Liver (tissue), 9 donors: ENCODE measurements around the gene CRADD. TPM values are rescaled to one million over a fixed set of nuclear protein-coding genes. Genes with fewer than 3 reads are reported as not detected.

Source experiments
- DNase-seq: peaks from one replicate; pipeline ENCODE4 v3.0.0-alpha.2; 2017; ENCODE audit warnings: low spot score
- H3K27ac ChIP-seq, 2 donors: one replicate each; pipeline ENCODE4 v1.7.0; 2013; ENCODE audit warnings: inconsistent platforms in 2 of 2, low read length in 2 of 2, control low read depth in 1 of 2, low read depth in 1 of 2, mild to moderate bottlenecking in 1 of 2
- H3K27me3 ChIP-seq, 4 donors: one replicate each; pipeline versions ENCODE4 v1.6.1 to v1.7.0; 2013; ENCODE audit warnings: low read length in 3 of 4, inconsistent platforms in 1 of 4, mild to moderate bottlenecking in 1 of 4, moderate library complexity in 1 of 4; ENCODE audit not compliant: control insufficient read depth in 4 of 4, insufficient read depth in 4 of 4
- H3K36me3 ChIP-seq, 4 donors: one replicate each; pipeline versions ENCODE4 v1.6.1 to v1.7.0; 2013; ENCODE audit warnings: low read length in 3 of 4, mild to moderate bottlenecking in 3 of 4, low read depth in 1 of 4, moderate library complexity in 1 of 4; ENCODE audit not compliant: control insufficient read depth in 4 of 4, insufficient read depth in 3 of 4
- H3K4me1 ChIP-seq, 4 donors: one replicate each; pipeline versions ENCODE4 v1.6.1 to v1.7.0; 2013; ENCODE audit warnings: low read length in 3 of 4, mild to moderate bottlenecking in 3 of 4, moderate library complexity in 1 of 4; ENCODE audit not compliant: control insufficient read depth in 4 of 4, insufficient read depth in 4 of 4
- H3K4me3 ChIP-seq, 3 donors: one replicate each; pipeline versions ENCODE4 v1.6.1 to v1.7.0; 2013; ENCODE audit warnings: low read length in 3 of 3, control low read depth in 1 of 3, low read depth in 1 of 3, mild to moderate bottlenecking in 1 of 3
- H3K9ac ChIP-seq, 2 donors: one replicate each; pipeline ENCODE4 v1.7.0; 2013; ENCODE audit warnings: low read length in 2 of 2, mild to moderate bottlenecking in 2 of 2, moderate library complexity in 2 of 2, control low read depth in 1 of 2, low read depth in 1 of 2
- H3K9me3 ChIP-seq, 4 donors: one replicate each; pipeline versions ENCODE4 v1.6.1 to v1.7.0; 2013; ENCODE audit warnings: low read length in 3 of 4; ENCODE audit not compliant: control insufficient read depth in 4 of 4
- FOXA1 ChIP-seq: IDR thresholded peaks from 2 replicates; pipeline ENCODE4 v1.6.1; 2016; ENCODE audit warnings: antibody characterized with exemption
- HNF4A ChIP-seq, 2 donors: conservative IDR thresholded peaks; 2 replicates each; pipeline ENCODE4 v1.6.1; 2016; ENCODE audit warnings: antibody characterized with exemption in 2 of 2, mild to moderate bottlenecking in 2 of 2
- HNF4G ChIP-seq: IDR thresholded peaks from 2 replicates; pipeline ENCODE4 v1.6.1; 2016; ENCODE audit warnings: antibody characterized with exemption
- JUND ChIP-seq, 2 donors: IDR thresholded peaks; 2 replicates each; pipeline ENCODE4 v1.6.1; 2016; ENCODE audit warnings: antibody characterized with exemption in 2 of 2
- NR2F2 ChIP-seq: IDR thresholded peaks from 2 replicates; pipeline ENCODE4 v1.6.1; 2016; ENCODE audit warnings: antibody characterized with exemption
- RAD21 ChIP-seq, 2 donors: IDR thresholded peaks; 2 replicates each; pipeline ENCODE4 v1.6.1; 2016; ENCODE audit warnings: antibody characterized with exemption in 2 of 2, mild to moderate bottlenecking in 2 of 2
- RXRA ChIP-seq, 2 donors: IDR thresholded peaks; 2 replicates each; pipeline ENCODE4 v1.6.1; 2017 to 2018; ENCODE audit warnings: antibody characterized with exemption in 2 of 2, mild to moderate bottlenecking in 1 of 2
- SP1 ChIP-seq: IDR thresholded peaks from 2 replicates; pipeline ENCODE4 v1.6.1; 2018; ENCODE audit warnings: antibody characterized with exemption, mild to moderate bottlenecking
- TAF1 ChIP-seq: conservative IDR thresholded peaks from 2 replicates; pipeline ENCODE4 v1.6.1; 2016; ENCODE audit warnings: antibody characterized with exemption, mild to moderate bottlenecking
- YY1 ChIP-seq: IDR thresholded peaks from 2 replicates; pipeline ENCODE4 v1.6.1; 2016; ENCODE audit warnings: antibody characterized with exemption, mild to moderate bottlenecking
- WGBS: extraction: QIAGEN DNeasy Blood & Tissue Kit; methylation state at CpG from one replicate; pipeline ENCODE4 v1.1.7; 2013; 5-methylcytosine and 5-hydroxymethylcytosine counted together
- polyA plus RNA-seq, 2 donors: library from polyadenylated mRNA; stranded (reverse) in 1 of 2; unstranded in 1 of 2; fragments of 200-250 nt in 1 of 2; fragments of >200 nt in 1 of 2; fragmentation: Nextera tagmentation in 1 of 2; extraction: Ambion mirVana in 1 of 2; gene quantifications; one replicate each; pipeline versions ENCODE4 v1.2.1 to v1.2.3, GENCODE V29; 2013 to 2015
- total RNA-seq, 2 donors: library from RNA; depleted of rRNA; stranded (reverse); fragments of >200 nt; gene quantifications; one replicate each; pipeline ENCODE4 v1.2.3, GENCODE V29; 2014
- TF ChIP-seq, protein P1 (sequence below): IDR thresholded peaks from 2 replicates; pipeline ENCODE4 v1.6.1; 2016; ENCODE audit warnings: antibody characterized with exemption, mild to moderate bottlenecking
- TF ChIP-seq, protein P2 (sequence below): IDR thresholded peaks from 2 replicates; pipeline ENCODE4 v1.6.1; 2016; ENCODE audit warnings: antibody characterized with exemption
- TF ChIP-seq, protein P3 (sequence below): IDR thresholded peaks from 2 replicates; pipeline ENCODE4 v1.6.1; 2016; ENCODE audit warnings: antibody characterized with exemption
- TF ChIP-seq, protein P4 (sequence below): fragments of 150-350 bp; IDR thresholded peaks from 2 replicates; pipeline ENCODE4 v1.5.1; 2017; ENCODE audit warnings: improper control_type of control experiment, low read depth, low read length; ENCODE audit not compliant: missing input control
- donor health status: healthy.
- donor health status: healthy.
- donor health status: healthy.
- donor health status: healthy.
- donor health status: healthy.

The CRADD gene
- total and polyA plus RNA-seq, 4 donors: 19.4 to 48.9 (median 29.6) TPM

DNA sequence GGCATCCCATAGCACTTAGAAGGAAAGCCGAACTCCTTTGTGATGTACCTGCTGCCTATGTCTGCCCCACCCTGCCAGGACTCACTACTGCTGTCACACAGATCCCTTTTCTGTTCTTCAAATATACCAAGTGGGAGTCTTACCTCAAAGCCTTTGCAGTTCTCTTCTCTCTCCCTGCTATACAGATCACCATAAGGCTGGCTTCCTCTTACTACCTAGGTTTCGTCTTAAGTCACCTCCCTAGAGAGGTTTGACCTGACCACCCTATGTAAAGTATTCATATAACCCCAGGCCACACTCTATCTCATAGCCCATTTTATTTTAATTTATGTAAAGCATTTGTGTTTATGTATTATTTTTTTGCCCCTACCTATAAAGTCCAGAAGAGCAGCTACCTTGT, 117.6 kb downstream of the CRADD start:
- Histone ChIP-seq H3K4me1 (peaks cover 0 to 6% (median 4%) of the 10 kb centered on the region in 4 donors), H3K36me3 (no peaks in the 10 kb centered on the region), H3K9ac (no peak overlapping the region), H3K9me3 (no peaks in the 10 kb centered on the region), H3K27me3 (no peaks in the 10 kb centered on the region), H3K4me3 (no peak overlapping the region), H3K27ac (no peak overlapping the region)
- TF ChIP-seq, protein P1, sequence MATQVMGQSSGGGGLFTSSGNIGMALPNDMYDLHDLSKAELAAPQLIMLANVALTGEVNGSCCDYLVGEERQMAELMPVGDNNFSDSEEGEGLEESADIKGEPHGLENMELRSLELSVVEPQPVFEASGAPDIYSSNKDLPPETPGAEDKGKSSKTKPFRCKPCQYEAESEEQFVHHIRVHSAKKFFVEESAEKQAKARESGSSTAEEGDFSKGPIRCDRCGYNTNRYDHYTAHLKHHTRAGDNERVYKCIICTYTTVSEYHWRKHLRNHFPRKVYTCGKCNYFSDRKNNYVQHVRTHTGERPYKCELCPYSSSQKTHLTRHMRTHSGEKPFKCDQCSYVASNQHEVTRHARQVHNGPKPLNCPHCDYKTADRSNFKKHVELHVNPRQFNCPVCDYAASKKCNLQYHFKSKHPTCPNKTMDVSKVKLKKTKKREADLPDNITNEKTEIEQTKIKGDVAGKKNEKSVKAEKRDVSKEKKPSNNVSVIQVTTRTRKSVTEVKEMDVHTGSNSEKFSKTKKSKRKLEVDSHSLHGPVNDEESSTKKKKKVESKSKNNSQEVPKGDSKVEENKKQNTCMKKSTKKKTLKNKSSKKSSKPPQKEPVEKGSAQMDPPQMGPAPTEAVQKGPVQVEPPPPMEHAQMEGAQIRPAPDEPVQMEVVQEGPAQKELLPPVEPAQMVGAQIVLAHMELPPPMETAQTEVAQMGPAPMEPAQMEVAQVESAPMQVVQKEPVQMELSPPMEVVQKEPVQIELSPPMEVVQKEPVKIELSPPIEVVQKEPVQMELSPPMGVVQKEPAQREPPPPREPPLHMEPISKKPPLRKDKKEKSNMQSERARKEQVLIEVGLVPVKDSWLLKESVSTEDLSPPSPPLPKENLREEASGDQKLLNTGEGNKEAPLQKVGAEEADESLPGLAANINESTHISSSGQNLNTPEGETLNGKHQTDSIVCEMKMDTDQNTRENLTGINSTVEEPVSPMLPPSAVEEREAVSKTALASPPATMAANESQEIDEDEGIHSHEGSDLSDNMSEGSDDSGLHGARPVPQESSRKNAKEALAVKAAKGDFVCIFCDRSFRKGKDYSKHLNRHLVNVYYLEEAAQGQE: no peak
- DNase-seq: no peak
- WGBS: 97% methylated on average over 2 of the region's 2 CpGs

DNA sequence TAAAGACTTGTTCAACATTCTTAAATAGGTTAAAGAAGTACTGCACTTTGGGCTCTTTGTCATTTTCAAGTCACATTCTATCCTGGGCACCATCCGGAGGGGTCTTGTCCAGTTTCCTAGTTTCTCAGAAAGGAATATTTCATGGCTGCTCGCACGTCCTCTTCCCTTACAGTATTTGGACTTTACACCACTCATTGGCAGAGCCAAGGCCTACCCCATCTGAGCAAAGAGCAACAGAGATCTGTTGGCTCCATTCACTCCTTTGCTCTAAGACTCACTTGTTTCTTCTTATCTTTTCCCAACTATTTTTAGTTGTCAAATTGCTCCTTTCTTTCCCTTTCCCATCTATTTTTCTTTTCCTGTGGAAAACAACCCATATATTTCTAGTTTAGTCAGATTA, 118.2 kb downstream of the CRADD start:
- TF ChIP-seq, protein P2, sequence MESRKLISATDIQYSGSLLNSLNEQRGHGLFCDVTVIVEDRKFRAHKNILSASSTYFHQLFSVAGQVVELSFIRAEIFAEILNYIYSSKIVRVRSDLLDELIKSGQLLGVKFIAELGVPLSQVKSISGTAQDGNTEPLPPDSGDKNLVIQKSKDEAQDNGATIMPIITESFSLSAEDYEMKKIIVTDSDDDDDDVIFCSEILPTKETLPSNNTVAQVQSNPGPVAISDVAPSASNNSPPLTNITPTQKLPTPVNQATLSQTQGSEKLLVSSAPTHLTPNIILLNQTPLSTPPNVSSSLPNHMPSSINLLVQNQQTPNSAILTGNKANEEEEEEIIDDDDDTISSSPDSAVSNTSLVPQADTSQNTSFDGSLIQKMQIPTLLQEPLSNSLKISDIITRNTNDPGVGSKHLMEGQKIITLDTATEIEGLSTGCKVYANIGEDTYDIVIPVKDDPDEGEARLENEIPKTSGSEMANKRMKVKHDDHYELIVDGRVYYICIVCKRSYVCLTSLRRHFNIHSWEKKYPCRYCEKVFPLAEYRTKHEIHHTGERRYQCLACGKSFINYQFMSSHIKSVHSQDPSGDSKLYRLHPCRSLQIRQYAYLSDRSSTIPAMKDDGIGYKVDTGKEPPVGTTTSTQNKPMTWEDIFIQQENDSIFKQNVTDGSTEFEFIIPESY: no peak
- TF ChIP-seq FOXA1 (no peak), JUND (IDR thresholded peaks at IDR 0.05) (peak in 1 of 2 donors; percentile 32), NR2F2 (no peak), SP1 (peak; percentile 11), HNF4A (conservative IDR thresholded peaks at IDR 0.05) (peak; percentile 86), HNF4G (peak; percentile 61), YY1 (peak; percentile 51), RAD21 (IDR thresholded peaks at IDR 0.05) (no peak), RXRA (IDR thresholded peaks at IDR 0.05) (peak in 1 of 2 donors; percentile 32)
- TF ChIP-seq, protein P3, sequence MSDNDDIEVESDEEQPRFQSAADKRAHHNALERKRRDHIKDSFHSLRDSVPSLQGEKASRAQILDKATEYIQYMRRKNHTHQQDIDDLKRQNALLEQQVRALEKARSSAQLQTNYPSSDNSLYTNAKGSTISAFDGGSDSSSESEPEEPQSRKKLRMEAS: peak; percentile 15
- Histone ChIP-seq H3K9ac (no peak overlapping the region), H3K4me1 (peaks cover 0 to 6% (median 4%) of the 10 kb centered on the region in 4 donors), H3K27ac (no peak overlapping the region), H3K27me3 (no peaks in the 10 kb centered on the region), H3K9me3 (no peaks in the 10 kb centered on the region), H3K4me3 (no peak overlapping the region), H3K36me3 (no peaks in the 10 kb centered on the region)
- DNase-seq: no peak
- WGBS: 51% methylated on average over 3 of the region's 3 CpGs

DNA sequence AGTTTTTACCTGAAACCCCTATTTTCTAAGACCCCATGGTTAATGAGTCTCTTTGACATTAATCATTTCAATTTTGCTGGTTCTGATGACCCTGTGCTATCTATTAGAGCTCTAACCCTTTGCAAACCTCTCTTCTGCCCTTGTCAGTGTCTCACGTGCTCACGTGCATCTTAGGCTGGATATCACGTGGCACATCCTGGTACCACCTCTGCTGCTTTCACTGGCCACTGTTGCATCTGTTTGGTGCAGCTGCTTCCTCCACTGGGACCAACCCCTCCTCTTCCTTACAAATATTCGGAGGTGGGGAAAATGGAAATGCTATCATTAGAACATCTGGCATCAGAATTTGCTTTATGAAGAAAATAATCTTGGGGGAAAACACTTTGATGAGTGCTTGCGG, 119.6 kb downstream of the CRADD start:
- Histone ChIP-seq H3K27ac (no peak overlapping the region), H3K4me1 (peaks cover 0 to 6% (median 4%) of the 10 kb centered on the region in 4 donors), H3K9me3 (no peaks in the 10 kb centered on the region), H3K9ac (no peak overlapping the region), H3K27me3 (no peaks in the 10 kb centered on the region), H3K36me3 (no peaks in the 10 kb centered on the region), H3K4me3 (no peak overlapping the region)
- WGBS: 91% methylated on average over 5 of the region's 5 CpGs
- no peak for DNase-seq
- TF ChIP-seq SP1 (no peak), RAD21 (IDR thresholded peaks at IDR 0.05) (no peak), TAF1 (no peak), RXRA (IDR thresholded peaks at IDR 0.05) (no peak), HNF4A (conservative IDR thresholded peaks at IDR 0.05) (no peak), HNF4G (no peak), YY1 (no peak), JUND (IDR thresholded peaks at IDR 0.05) (no peak), FOXA1 (no peak)
- TF ChIP-seq, protein P1: no peak
- TF ChIP-seq, protein P2: no peak
- TF ChIP-seq, protein P4, sequence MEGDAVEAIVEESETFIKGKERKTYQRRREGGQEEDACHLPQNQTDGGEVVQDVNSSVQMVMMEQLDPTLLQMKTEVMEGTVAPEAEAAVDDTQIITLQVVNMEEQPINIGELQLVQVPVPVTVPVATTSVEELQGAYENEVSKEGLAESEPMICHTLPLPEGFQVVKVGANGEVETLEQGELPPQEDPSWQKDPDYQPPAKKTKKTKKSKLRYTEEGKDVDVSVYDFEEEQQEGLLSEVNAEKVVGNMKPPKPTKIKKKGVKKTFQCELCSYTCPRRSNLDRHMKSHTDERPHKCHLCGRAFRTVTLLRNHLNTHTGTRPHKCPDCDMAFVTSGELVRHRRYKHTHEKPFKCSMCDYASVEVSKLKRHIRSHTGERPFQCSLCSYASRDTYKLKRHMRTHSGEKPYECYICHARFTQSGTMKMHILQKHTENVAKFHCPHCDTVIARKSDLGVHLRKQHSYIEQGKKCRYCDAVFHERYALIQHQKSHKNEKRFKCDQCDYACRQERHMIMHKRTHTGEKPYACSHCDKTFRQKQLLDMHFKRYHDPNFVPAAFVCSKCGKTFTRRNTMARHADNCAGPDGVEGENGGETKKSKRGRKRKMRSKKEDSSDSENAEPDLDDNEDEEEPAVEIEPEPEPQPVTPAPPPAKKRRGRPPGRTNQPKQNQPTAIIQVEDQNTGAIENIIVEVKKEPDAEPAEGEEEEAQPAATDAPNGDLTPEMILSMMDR: no peak
